Measurements from ENCODE around the gene WNT8A.

WNT8A gene

DNA sequence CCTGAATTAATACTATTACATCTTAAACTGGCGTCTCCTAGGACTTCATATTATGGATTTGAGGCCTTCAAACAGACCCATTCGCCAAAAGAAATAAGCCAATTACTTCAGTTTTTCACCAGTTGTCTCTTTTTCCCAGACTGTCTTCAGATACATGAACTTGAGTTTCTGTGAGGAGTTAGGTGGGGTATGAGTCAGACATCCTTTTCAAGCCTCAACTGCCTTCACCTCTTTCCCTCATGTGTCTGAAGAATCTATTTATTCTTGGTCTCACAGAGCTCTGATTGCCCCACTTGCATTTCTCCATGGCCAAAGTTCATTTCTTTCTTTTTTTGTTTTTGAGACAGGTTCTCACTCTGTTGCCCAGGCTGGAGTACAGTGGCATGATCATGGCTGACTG lies 12.5 kb downstream of the WNT8A start:
- no peaks in the 10 kb centered on the region for H3K36me3 ChIP-seq
- no peak for TF ChIP-seq CTCF (IDR thresholded peaks at IDR 0.05)
- peaks cover 8 to 9% of the 10 kb centered on the region in 2 experiments for H3K4me1 ChIP-seq (ENCODE audit: control insufficient read depth in 1 of 2, insufficient read depth in 1 of 2, low read depth in 1 of 2, low read length in 1 of 2)
- no peak overlapping the region for H3K4me3 ChIP-seq (ENCODE audit: low read depth in 1 of 2, low read length in 1 of 2)
- no peak overlapping the region for H3K27ac ChIP-seq
- peaks cover 8% of the 10 kb centered on the region for H3K27me3 ChIP-seq
- H3K9me3 ChIP-seq, result no peaks in the 10 kb centered on the region

DNA sequence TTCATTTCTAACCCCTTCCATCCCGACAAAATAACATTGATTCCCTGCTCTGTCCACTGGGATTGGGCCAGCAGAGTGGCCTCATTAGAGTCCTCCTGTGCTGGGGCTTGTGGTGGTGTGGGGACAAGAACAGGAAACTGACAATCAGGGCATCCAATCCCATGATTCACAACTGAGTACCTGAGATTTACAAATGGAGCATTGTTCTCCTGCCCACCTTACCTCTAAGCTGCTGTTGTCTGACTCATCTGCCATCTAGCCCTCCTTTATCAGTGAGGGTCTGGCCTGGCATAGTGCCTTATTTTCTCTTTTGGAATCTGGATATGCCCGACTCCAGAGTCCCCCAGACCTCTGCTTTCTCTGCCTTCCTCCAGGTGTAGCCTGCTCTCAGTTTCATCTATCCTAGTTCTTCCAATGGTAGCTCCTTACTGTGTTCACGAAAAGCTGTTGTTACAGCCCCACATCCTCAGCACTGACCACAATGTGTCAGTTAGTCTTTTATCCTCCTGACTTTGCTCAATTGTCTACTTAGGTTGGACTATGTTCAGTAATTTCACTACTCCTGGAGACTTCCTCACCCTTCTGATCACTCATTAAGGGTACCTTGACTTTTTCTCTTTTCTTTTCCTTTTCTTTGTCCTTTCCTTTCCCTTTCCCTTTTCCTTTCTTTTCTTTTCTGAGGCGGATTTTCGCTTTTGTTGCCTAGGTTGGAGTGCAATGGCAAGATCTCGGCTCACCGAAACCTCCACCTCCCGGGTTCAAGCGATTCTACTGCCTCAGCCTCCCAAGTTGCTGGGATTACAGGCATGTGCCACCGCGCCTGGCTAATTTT lies 13.4 kb downstream of the WNT8A start:
- no peak overlapping the region for H3K27ac ChIP-seq

DNA sequence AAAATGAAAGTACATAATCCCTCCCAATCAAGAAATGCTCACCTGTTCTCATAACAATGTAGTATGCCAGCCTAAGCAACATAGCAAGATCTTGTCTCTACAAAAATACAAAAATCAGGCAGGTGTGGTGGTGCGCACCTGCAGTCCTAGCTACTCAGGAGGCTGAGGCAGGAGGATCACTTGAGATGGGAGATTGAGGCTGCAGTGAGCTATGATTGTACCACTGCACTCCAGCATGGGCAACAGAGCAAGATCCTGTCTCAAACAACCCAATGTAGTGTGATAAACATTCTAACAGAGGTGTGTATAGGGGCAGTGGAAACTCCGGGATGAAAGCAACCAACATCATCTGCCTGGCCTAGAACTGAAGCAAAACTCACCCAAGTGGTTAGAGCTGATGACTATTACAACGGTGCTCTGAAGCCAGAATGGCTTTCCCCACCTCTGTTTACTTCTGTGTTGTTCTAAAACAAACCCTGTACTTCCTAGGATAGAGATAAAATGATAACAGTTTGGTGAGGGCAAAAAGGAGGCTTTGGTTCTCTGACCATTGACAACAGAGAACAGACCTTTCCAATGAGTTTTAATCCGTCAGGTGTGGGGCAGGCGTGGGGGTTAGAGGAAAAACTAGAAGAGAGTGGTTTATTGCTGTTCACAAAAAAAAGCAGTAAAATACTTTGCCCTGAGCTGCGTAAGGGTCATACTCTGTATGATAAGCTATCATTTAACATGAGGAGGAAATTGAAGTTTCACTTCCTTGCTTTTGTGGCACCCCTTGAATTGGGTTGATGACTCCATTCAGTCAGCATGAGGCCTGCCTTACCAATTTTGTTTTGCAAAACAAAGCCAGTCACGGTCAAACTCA lies 18.9 kb downstream of the WNT8A start:
- TF ChIP-seq CTCF (IDR thresholded peaks at IDR 0.05), result no peak
- Histone ChIP-seq H3K27me3 (peaks cover 8% of the 10 kb centered on the region), H3K27ac (no peak overlapping the region), H3K36me3 (no peaks in the 10 kb centered on the region), H3K9me3 (no peaks in the 10 kb centered on the region), H3K4me3 (ENCODE audit: low read depth in 1 of 2, low read length in 1 of 2) (no peak overlapping the region), H3K4me1 (ENCODE audit: control insufficient read depth in 1 of 2, insufficient read depth in 1 of 2, low read depth in 1 of 2, low read length in 1 of 2) (no peaks in the 10 kb centered on the region)

More for the DNA sequence above, 13.4 kb downstream of the WNT8A start:
- H3K36me3 ChIP-seq, result no peaks in the 10 kb centered on the region
- peaks cover 8 to 9% of the 10 kb centered on the region in 2 experiments for H3K4me1 ChIP-seq (ENCODE audit: control insufficient read depth in 1 of 2, insufficient read depth in 1 of 2, low read depth in 1 of 2, low read length in 1 of 2)
- H3K27me3 ChIP-seq, result peaks cover 8% of the 10 kb centered on the region
- no peak overlapping the region for H3K4me3 ChIP-seq (ENCODE audit: low read depth in 1 of 2, low read length in 1 of 2)
- H3K9me3 ChIP-seq, result no peaks in the 10 kb centered on the region
- no peak for TF ChIP-seq CTCF (IDR thresholded peaks at IDR 0.05)

DNA sequence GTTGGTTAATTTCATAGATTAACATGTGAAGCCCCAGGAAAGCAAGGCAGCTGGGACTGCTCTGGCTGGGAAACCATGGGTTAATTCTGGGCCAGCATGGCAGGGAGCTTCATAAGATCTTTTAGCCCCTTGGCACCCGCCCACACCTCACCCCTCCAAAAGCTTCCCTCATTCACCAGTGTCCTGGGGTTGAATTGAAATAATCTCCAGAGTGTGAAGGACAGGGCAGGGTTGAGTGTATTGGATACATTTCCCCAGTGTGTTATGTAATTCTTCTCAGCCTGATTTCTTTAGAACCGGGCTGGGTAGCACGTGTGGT lies 19.4 kb downstream of the WNT8A start:
- no peak overlapping the region for H3K4me3 ChIP-seq (ENCODE audit: low read depth in 1 of 2, low read length in 1 of 2)
- no peak for TF ChIP-seq CTCF (IDR thresholded peaks at IDR 0.05)
- no peak overlapping the region for H3K27ac ChIP-seq
- no peaks in the 10 kb centered on the region for H3K9me3 ChIP-seq
- peaks cover 8% of the 10 kb centered on the region for H3K27me3 ChIP-seq
- no peaks in the 10 kb centered on the region for H3K4me1 ChIP-seq (ENCODE audit: control insufficient read depth in 1 of 2, insufficient read depth in 1 of 2, low read depth in 1 of 2, low read length in 1 of 2)
- H3K36me3 ChIP-seq, result no peaks in the 10 kb centered on the region

GRCh38 chr5:138105709-138106108 lies 21.9 kb downstream of the WNT8A start:
- Histone ChIP-seq H3K27ac (no peak overlapping the region), H3K4me1 (ENCODE audit: control insufficient read depth in 1 of 2, insufficient read depth in 1 of 2, low read depth in 1 of 2, low read length in 1 of 2) (no peaks in the 10 kb centered on the region), H3K4me3 (ENCODE audit: low read depth in 1 of 2, low read length in 1 of 2) (no peak overlapping the region), H3K36me3 (no peaks in the 10 kb centered on the region), H3K27me3 (peaks cover 5% of the 10 kb centered on the region), H3K9me3 (no peaks in the 10 kb centered on the region)
- TF ChIP-seq CTCF (IDR thresholded peaks at IDR 0.05), result no peak

Measured in neutrophil (primary cell).